ENCODE results near the gene ANKRD44.

ANKRD44 gene

DNA sequence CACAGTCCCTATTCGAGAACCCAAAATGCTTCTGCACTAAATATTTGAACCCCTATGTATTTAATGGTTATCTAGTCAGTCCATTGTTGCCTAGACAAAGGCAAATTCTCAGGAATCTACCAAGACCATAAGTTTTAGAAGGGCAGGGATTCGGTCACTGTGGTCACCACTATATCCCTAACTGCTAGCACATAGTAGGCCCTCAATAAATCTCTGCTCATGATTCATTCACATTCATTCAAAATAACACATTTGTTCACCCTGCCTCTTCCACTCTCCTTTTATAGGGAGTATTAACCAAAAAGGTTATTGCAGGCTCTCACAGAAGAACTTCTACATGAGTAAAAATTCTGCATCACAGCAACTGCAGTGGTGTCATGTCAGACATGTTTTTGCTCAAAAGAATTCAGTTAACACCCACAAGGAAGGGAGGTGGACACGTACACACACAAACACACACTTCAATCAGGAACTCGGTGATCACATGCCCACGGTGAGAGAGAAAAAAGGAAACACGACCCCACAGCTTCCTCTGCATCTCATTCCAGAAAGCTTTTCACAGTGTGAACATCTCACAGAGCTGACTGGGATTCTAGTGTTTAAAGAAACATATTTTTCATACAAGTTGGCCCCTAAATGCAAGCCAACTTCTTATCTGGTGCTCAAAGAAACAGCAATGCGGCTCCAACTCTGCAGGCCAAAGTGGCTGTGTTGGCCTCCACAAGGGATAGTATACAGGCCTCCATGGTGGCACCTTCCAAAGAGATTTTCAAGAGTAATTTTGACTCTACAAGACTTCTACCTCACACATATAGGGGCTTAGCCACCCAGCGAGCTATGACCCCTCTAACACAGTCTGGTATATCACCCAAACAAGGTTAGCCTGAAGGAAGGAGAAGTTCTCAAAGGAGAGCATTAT is 98.0 kb downstream of the ANKRD44 start:
- in situ Hi-C loops (cut with HindIII; ENCODE audit: low sequenced_read_pairs): no loop called here
- DNase-seq (ENCODE audit: low read depth, low spot score): no peak
- TF ChIP-seq, protein P1, sequence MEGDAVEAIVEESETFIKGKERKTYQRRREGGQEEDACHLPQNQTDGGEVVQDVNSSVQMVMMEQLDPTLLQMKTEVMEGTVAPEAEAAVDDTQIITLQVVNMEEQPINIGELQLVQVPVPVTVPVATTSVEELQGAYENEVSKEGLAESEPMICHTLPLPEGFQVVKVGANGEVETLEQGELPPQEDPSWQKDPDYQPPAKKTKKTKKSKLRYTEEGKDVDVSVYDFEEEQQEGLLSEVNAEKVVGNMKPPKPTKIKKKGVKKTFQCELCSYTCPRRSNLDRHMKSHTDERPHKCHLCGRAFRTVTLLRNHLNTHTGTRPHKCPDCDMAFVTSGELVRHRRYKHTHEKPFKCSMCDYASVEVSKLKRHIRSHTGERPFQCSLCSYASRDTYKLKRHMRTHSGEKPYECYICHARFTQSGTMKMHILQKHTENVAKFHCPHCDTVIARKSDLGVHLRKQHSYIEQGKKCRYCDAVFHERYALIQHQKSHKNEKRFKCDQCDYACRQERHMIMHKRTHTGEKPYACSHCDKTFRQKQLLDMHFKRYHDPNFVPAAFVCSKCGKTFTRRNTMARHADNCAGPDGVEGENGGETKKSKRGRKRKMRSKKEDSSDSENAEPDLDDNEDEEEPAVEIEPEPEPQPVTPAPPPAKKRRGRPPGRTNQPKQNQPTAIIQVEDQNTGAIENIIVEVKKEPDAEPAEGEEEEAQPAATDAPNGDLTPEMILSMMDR (IDR thresholded peaks at IDR 0.05; ENCODE audit: low read depth, low read length): no peak
- no peak overlapping the region for H3K4me3 ChIP-seq (ENCODE audit: low read depth, low read length)

DNA sequence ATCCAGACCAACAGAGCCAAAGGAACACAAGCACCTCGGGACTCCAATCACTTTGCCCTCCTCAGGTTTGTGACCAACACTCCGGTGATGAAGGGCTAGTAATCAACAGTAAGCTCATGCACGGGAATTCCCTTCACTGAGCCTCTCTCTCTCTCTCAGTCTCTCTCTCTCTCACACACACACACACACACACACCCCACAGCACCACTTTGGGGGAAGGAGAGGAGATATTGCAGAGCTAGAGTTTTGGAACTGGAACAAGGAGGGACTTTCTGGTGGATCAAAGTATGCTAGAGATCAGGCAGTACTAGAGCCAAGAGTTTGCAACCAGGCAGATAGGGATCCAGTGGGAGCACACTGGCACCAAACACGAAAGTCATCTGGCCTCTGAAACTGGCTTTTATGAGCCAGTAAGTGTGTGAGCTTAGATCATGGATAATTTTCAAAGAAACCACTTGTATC is 98.7 kb downstream of the ANKRD44 start:
- TF ChIP-seq, protein P1 (IDR thresholded peaks at IDR 0.05; ENCODE audit: low read depth, low read length): no peak
- H3K4me3 ChIP-seq (ENCODE audit: low read depth, low read length): no peak overlapping the region
- in situ Hi-C loops (cut with HindIII; ENCODE audit: low sequenced_read_pairs): no loop called here
- DNase-seq (ENCODE audit: low read depth, low spot score): no peak

DNA sequence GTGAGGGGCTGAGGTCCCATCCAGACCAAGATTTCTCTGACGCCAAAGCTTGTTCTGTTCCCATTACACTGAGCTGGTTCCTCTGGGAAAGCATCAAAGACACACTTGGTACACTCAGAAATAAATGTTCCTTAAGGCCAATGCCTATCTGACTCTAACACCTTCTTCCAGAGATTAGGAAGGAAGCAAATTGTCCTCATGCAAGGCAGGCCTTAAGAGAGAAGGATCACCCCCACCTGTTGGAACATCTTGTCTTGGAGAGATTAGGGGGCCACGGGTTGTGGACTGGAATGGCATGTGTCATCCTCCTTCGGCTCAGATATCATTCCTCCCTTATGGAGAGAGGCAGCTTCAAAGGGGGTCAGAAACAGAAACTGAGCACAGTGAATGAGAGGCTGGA is 100.2 kb downstream of the ANKRD44 start:
- no peak for DNase-seq (ENCODE audit: low read depth, low spot score)
- H3K4me3 ChIP-seq (ENCODE audit: low read depth, low read length): no peak overlapping the region
- TF ChIP-seq, protein P1 (IDR thresholded peaks at IDR 0.05; ENCODE audit: low read depth, low read length): no peak
- in situ Hi-C loops (cut with HindIII; ENCODE audit: low sequenced_read_pairs): no loop called here

DNA sequence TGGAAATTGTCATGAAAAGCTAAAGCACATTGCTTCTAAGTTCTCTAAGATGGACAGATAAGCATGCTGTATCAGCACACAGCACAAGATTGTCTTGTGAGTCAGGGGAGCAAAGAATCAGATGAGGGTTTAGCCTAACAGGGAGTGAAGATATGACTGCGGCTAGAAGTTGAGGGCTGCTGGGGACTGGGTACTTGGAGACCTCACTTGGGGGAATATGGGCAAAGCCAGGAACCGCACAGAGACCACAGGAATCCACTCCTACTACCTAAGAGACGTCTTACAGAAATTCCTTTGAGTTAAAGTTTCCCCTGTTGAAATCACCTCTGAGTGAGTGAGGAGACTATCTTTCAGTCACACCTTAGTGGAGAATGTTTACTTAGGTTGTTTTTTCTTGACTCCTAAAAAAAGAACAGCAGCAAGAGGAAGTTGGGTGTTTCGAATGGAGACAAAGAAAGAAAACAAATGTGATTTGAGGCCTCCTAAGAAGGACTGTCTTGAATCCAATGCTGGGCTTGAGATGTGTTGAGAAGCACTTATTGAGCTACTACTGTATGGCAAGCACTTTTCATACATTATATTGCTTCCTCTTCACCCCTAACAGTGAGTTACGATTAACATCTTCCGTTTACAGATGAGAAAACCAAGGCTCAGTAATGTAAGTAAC is 100.7 kb downstream of the ANKRD44 start:
- in situ Hi-C loops (cut with HindIII; ENCODE audit: low sequenced_read_pairs): no loop called here
- TF ChIP-seq, protein P1 (IDR thresholded peaks at IDR 0.05; ENCODE audit: low read depth, low read length): no peak
- H3K4me3 ChIP-seq (ENCODE audit: low read depth, low read length): no peak overlapping the region
- DNase-seq (ENCODE audit: low read depth, low spot score): no peak

DNA sequence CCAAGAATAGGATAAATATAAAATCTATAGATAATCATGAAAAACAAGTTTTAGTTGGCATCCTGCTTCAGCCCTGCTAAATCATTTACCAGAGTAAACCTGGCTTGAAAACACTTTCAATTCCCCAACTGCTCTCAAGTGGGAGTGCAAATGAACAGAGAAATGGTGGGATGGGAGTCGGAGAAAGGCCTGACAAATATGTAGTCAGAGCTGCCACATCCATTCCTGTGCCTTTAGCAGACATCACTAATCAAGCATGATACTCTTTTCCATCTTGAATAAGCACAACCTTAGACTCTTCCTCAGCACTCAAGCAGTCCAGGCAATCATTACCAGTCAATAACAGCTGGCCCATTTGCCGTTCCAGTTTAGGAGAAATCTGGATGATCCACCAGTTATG is 101.3 kb downstream of the ANKRD44 start:
- in situ Hi-C loops (cut with HindIII; ENCODE audit: low sequenced_read_pairs): no loop called here
- TF ChIP-seq, protein P1 (IDR thresholded peaks at IDR 0.05; ENCODE audit: low read depth, low read length): no peak
- no peak for DNase-seq (ENCODE audit: low read depth, low spot score)
- no peak overlapping the region for H3K4me3 ChIP-seq (ENCODE audit: low read depth, low read length)

DNA sequence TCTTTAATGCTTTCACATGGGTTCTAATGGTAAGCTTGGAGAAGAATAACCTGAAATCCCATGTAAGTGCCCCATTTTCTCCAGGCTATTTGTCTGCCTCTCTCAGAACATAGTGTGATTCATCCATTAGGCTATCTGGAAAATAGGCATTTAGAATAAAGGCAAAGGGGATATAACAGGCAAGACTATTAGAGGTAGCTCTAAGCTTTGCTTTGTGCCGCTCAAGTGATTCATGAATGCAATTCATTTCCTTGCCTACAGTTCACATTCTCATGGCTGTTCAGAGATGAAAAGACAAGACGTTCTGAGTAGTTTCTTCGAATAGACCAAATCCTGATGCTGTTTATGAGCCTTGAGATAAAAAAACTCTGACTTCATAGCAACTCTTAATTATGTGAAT is 101.7 kb downstream of the ANKRD44 start:
- no peak overlapping the region for H3K4me3 ChIP-seq (ENCODE audit: low read depth, low read length)
- TF ChIP-seq, protein P1 (IDR thresholded peaks at IDR 0.05; ENCODE audit: low read depth, low read length): no peak
- DNase-seq (ENCODE audit: low read depth, low spot score): no peak
- in situ Hi-C loops (cut with HindIII; ENCODE audit: low sequenced_read_pairs): no loop called here
